IMR-90 (cell line): ENCODE measurements around the gene KAT2B. TPM values are rescaled to one million over a fixed set of nuclear protein-coding genes. Genes with fewer than 3 reads are reported as not detected.

Experiments used
- ATAC-seq: fragments of 200-7000 bp; cut with Tn5 transposase; 2 replicates; pipeline ENCODE4 v1.9.1; 2020; ENCODE audit warnings: low read depth, mild to moderate bottlenecking, moderate library complexity
- BruUV-seq: library from RNA; stranded (reverse); fragments of 400-500 nt; replicated peaks from 2 replicates; lab custom pipeline; 2021; lab: Mats Ljungman, UMichigan
- CTCF ChIA-PET: fragments of 300-600 bp; formaldehyde crosslinking; extraction: SDS; loops from one replicate; lab custom pipeline; 2021; ENCODE audit warnings: antibody characterized with exemption; lab: Yijun Ruan, JAX
- POLR2A ChIA-PET: fragments of 300-600 bp; sonication (Branson Sonifier 250); formaldehyde crosslinking; loops from one replicate; lab custom pipeline; 2022; ENCODE audit warnings: antibody characterized with exemption; ENCODE audit not compliant: unreplicated experiment; lab: Charles Lee
- DNase-seq: peaks from one replicate; pipeline ENCODE4 v3.0.0; 2013
- H2AFZ ChIP-seq: replicated peaks from 2 replicates; pipeline ENCODE3; 2013; ENCODE audit warnings: low read length, mild to moderate bottlenecking; ENCODE audit not compliant: poor library complexity
- H2AK5ac ChIP-seq: 2 replicates; pipeline ENCODE4 v1.6.1; 2013; ENCODE audit warnings: low read depth, low read length, inconsistent platforms
- H2AK9ac ChIP-seq: replicated peaks from 2 replicates; pipeline ENCODE3; 2013; ENCODE audit warnings: mild to moderate bottlenecking, low read depth, low read length, moderate library complexity; ENCODE audit not compliant: poor library complexity
- H2BK120ac ChIP-seq: 2 replicates; pipeline ENCODE4 v1.6.1; 2013; ENCODE audit warnings: low read depth, low read length, inconsistent platforms
- H2BK15ac ChIP-seq: 3 replicates; pipeline ENCODE4 v1.6.1; 2013; ENCODE audit warnings: low read depth, low read length, inconsistent platforms
- H2BK20ac ChIP-seq: 2 replicates; pipeline ENCODE4 v1.6.1; 2013; ENCODE audit warnings: low read depth, mild to moderate bottlenecking, inconsistent platforms, low read length, moderate library complexity
- H2BK5ac ChIP-seq: 2 replicates; pipeline ENCODE4 v1.6.1; 2013; ENCODE audit warnings: mild to moderate bottlenecking, low read depth, low read length, inconsistent platforms; ENCODE audit not compliant: poor library complexity, severe bottlenecking
- H3K14ac ChIP-seq: replicated peaks from 2 replicates; pipeline ENCODE4 v1.6.1; 2013; ENCODE audit warnings: low read depth, low read length, inconsistent platforms
- H3K18ac ChIP-seq: 2 replicates; pipeline ENCODE4 v1.6.1; 2013; ENCODE audit warnings: low read depth, low read length, control low read depth
- H3K23ac ChIP-seq: 2 replicates; pipeline ENCODE4 v1.6.1; 2013; ENCODE audit warnings: low read depth, low read length, inconsistent platforms
- H3K27ac ChIP-seq: 2 replicates; pipeline ENCODE4 v1.5.1; 2013; ENCODE audit warnings: mild to moderate bottlenecking, control low read depth, low read length; ENCODE audit not compliant: insufficient read depth
- H3K27me3 ChIP-seq: 2 replicates; pipeline ENCODE4 v1.6.1; 2013; ENCODE audit warnings: low read length; ENCODE audit not compliant: control insufficient read depth, insufficient read depth
- H3K36me3 ChIP-seq: 2 replicates; pipeline ENCODE4 v1.6.1; 2013; ENCODE audit warnings: low read length, mixed read lengths; ENCODE audit not compliant: control insufficient read depth, insufficient read depth
- H3K4ac ChIP-seq: 2 replicates; pipeline ENCODE4 v1.6.1; 2013; ENCODE audit warnings: low read depth, low read length, inconsistent platforms
- H3K4me1 ChIP-seq: 2 replicates; pipeline ENCODE4 v1.6.1; 2013; ENCODE audit warnings: low read length, mixed read lengths; ENCODE audit not compliant: control insufficient read depth, insufficient read depth
- H3K4me2 ChIP-seq: 2 replicates; pipeline ENCODE4 v1.6.1; 2013; ENCODE audit warnings: low read depth, mild to moderate bottlenecking, control low read depth, low read length, moderate library complexity
- H3K4me3 ChIP-seq: 2 replicates; pipeline ENCODE4 v1.5.1; 2013; ENCODE audit warnings: low read depth, mild to moderate bottlenecking, control low read depth, low read length, moderate library complexity; ENCODE audit not compliant: insufficient read depth
- H3K56ac ChIP-seq: 2 replicates; pipeline ENCODE4 v1.6.1; 2013; ENCODE audit warnings: low read length, inconsistent platforms; ENCODE audit not compliant: insufficient read depth; ENCODE audit errors: extremely low read depth
- H3K79me1 ChIP-seq, 2 experiments: 2 replicates each; pipeline ENCODE4 v1.6.1; 2013; ENCODE audit warnings: low read length in 2 of 2, inconsistent platforms in 1 of 2, low read depth in 1 of 2
- H3K9ac ChIP-seq: 2 replicates; pipeline ENCODE4 v1.6.1; 2013; ENCODE audit warnings: low read depth, low read length, control low read depth
- H3K9me1 ChIP-seq: 2 replicates; pipeline ENCODE4 v1.6.1; 2013; ENCODE audit warnings: low read length, inconsistent platforms; ENCODE audit not compliant: insufficient read depth
- H3K9me3 ChIP-seq: 2 replicates; pipeline ENCODE4 v1.6.1; 2013; ENCODE audit warnings: low read length; ENCODE audit not compliant: control insufficient read depth, insufficient read depth
- H4K20me1 ChIP-seq: 2 replicates; pipeline ENCODE4 v1.6.1; 2013; ENCODE audit warnings: low read length, inconsistent platforms; ENCODE audit not compliant: insufficient read depth
- H4K5ac ChIP-seq: 2 replicates; pipeline ENCODE4 v1.6.1; 2013; ENCODE audit warnings: mild to moderate bottlenecking, low read depth, low read length, control low read depth
- H4K8ac ChIP-seq, 2 experiments: 2 replicates each; pipeline ENCODE4 v1.6.1; 2013; ENCODE audit warnings: low read depth in 2 of 2, low read length in 2 of 2, control low read depth in 1 of 2, inconsistent platforms in 1 of 2
- H4K91ac ChIP-seq: 2 replicates; pipeline ENCODE4 v1.6.1; 2013; ENCODE audit warnings: low read depth, low read length, inconsistent platforms; ENCODE audit not compliant: insufficient read depth
- BHLHE40 ChIP-seq: fragments of 150-350 bp; IDR thresholded peaks from 2 replicates; pipeline ENCODE4 v1.6.1; 2016; ENCODE audit warnings: mild to moderate bottlenecking, low read depth, low read length
- CEBPB ChIP-seq: IDR thresholded peaks from 2 replicates; pipeline ENCODE4 v1.6.1; 2012; ENCODE audit warnings: low read depth, low read length, improper control_type of control experiment
- CHD1 ChIP-seq: IDR thresholded peaks from 2 replicates; pipeline ENCODE4 v1.6.1; 2012; ENCODE audit warnings: low read depth, low read length, improper control_type of control experiment
- CTCF ChIP-seq: conservative IDR thresholded peaks from 2 replicates; pipeline ENCODE4 v1.5.1; 2012; ENCODE audit warnings: mild to moderate bottlenecking, low read depth, low read length, improper control_type of control experiment
- ELK1 ChIP-seq: fragments of 150-350 bp; IDR thresholded peaks from 2 replicates; pipeline ENCODE4 v1.6.1; 2016; ENCODE audit warnings: low read depth, mild to moderate bottlenecking, low read length, moderate library complexity, borderline replicate concordance
- FOS ChIP-seq: fragments of 150-350 bp; IDR thresholded peaks from 2 replicates; pipeline ENCODE4 v1.6.1; 2016; ENCODE audit warnings: low read depth, low read length
- MAFK ChIP-seq: IDR thresholded peaks from 2 replicates; pipeline ENCODE4 v1.6.1; 2012; ENCODE audit warnings: low read depth, low read length, improper control_type of control experiment
- MAZ ChIP-seq: IDR thresholded peaks from 2 replicates; pipeline ENCODE4 v1.6.1; 2012; ENCODE audit warnings: low read depth, mild to moderate bottlenecking, low read length, improper control_type of control experiment, moderate library complexity, borderline replicate concordance
- MXI1 ChIP-seq: IDR thresholded peaks from 2 replicates; pipeline ENCODE4 v1.6.1; 2012; ENCODE audit warnings: low read depth, mild to moderate bottlenecking, low read length, moderate library complexity, borderline replicate concordance
- NFE2L2 ChIP-seq: fragments of 150-350 bp; IDR thresholded peaks from 2 replicates; pipeline ENCODE4 v1.6.1; 2016; ENCODE audit warnings: low read depth, mild to moderate bottlenecking, low read length
- POLR2A ChIP-seq: IDR thresholded peaks from 2 replicates; pipeline ENCODE4 v1.6.1; 2012; ENCODE audit warnings: mild to moderate bottlenecking, low read depth, low read length
- RAD21 ChIP-seq: IDR thresholded peaks from 2 replicates; pipeline ENCODE4 v1.6.1; 2012; ENCODE audit warnings: low read length, improper control_type of control experiment
- RCOR1 ChIP-seq: IDR thresholded peaks from 2 replicates; pipeline ENCODE4 v1.6.1; 2012; ENCODE audit warnings: mild to moderate bottlenecking, low read length, improper control_type of control experiment; ENCODE audit not compliant: insufficient replicate concordance
- RFX5 ChIP-seq: IDR thresholded peaks from 2 replicates; pipeline ENCODE4 v1.8.0; 2012; ENCODE audit warnings: low read depth, mild to moderate bottlenecking, low read length, moderate library complexity
- SMC3 ChIP-seq: fragments of 150-350 bp; IDR thresholded peaks from 2 replicates; pipeline ENCODE4 v1.6.1; 2016; ENCODE audit warnings: low read depth, mild to moderate bottlenecking, antibody characterized with exemption, low read length, moderate library complexity
- USF2 ChIP-seq: fragments of 150-350 bp; IDR thresholded peaks from 2 replicates; pipeline ENCODE4 v1.6.1; 2017; ENCODE audit warnings: mild to moderate bottlenecking, antibody characterized with exemption, low read length, low read depth
- WGBS, 2 experiments: methylation state at CpG; one replicate each; pipeline versions ENCODE4 v1.1.5 to v1.1.7; 2013; ENCODE audit warnings: missing lambda C conversion rate in 2 of 2; ENCODE audit not compliant: insufficient read length in 1 of 2; ENCODE audit errors: extremely low coverage in 2 of 2; 5-methylcytosine and 5-hydroxymethylcytosine counted together
- dilution Hi-C: fragments of 300-500 bp; cut with HindIII; formaldehyde crosslinking; loops from one replicate; pipeline ENCODE4 v1.14.3; 2018; ENCODE audit warnings: low sequenced_read_pairs; ENCODE audit not compliant: unreplicated experiment
- in situ Hi-C: fragments of 300-500 bp; cut with MboI; formaldehyde crosslinking; loops from 3 replicates; pipeline ENCODE4 v1.14.3; 2019; ENCODE audit warnings: low sequenced_read_pairs, inconsistent platforms, mixed read lengths
- intact Hi-C: fragments of 100-400 bp; cut with micrococcal nuclease; formaldehyde crosslinking; loops from 2 replicates; pipeline ENCODE4 v1.10.0; 2022
- polyA plus RNA-seq, 3 experiments: library from polyadenylated mRNA; depleted of rRNA; stranded (reverse); fragments of >200 nt; gene quantifications; 2 replicates each; pipeline ENCODE4 v1.2.3, GENCODE V29; 2012; ENCODE audit warnings: low replicate concordance in 1 of 3
- total RNA-seq: library from RNA; depleted of rRNA; stranded (reverse); fragments of >200 nt; gene quantifications from 2 replicates; pipeline ENCODE4 v1.2.3, GENCODE V29; 2012

Gene KAT2B
- total and polyA plus RNA-seq, 2 of the 4 experiments (the other 2 are of a cell fraction), result 2.0 to 2.2 TPM

GRCh38 chr3:20080956-20081554, 40.8 kb downstream of the KAT2B start:
- dilution Hi-C loops (no loop called here), intact Hi-C loops (no loop called here), in situ Hi-C loops (no loop called here)
- Histone ChIP-seq H3K14ac (no peak overlapping the region), H3K27me3 (no peaks in the 10 kb centered on the region), H2BK5ac (no peak overlapping the region), H3K27ac (no peak overlapping the region), H3K23ac (no peak overlapping the region), H3K9ac (no peak overlapping the region), H2BK20ac (no peak overlapping the region), H4K5ac (no peak overlapping the region), H3K4ac (no peak overlapping the region), H2BK15ac (no peak overlapping the region), H3K4me3 (no peak overlapping the region), H4K20me1 (no peaks in the 10 kb centered on the region), H3K9me1 (peaks cover 3% of the 10 kb centered on the region; the same call in 1 of the 2 replicates), H4K8ac (no peak overlapping the region), H2AFZ (peak overlapping the region; percentile 54), H3K56ac (no peak overlapping the region), H3K9me3 (no peaks in the 10 kb centered on the region), H2AK9ac (no peak overlapping the region), H3K79me1 (no peaks in the 10 kb centered on the region), H2AK5ac (no peak overlapping the region), H3K4me2 (no peak overlapping the region), H4K91ac (no peak overlapping the region), H3K18ac (no peak overlapping the region), H3K36me3 (no peaks in the 10 kb centered on the region), H2BK120ac (no peak overlapping the region), H3K4me1 (no peaks in the 10 kb centered on the region; the same call in 1 of the 2 replicates)
- BruUV-seq, result no TSS peak
- POLR2A ChIA-PET, result no interaction called here
- CTCF ChIA-PET, result no interaction called here
- TF ChIP-seq RCOR1 (no peak), MAFK (no peak), ELK1 (no peak), BHLHE40 (no peak), SMC3 (no peak), CHD1 (no peak), CEBPB (no peak), POLR2A (no peak), RAD21 (no peak), CTCF (no peak), MXI1 (no peak), USF2 (no peak), RFX5 (no peak), FOS (no peak), MAZ (no peak), NFE2L2 (no peak)
- WGBS, 2 experiments, result 52% methylated on average over 6 of the region's 8 CpGs; no CpG with 5 or more reads in 1 of the 2 experiments
- ATAC-seq (no peak), DNase-seq (peak; percentile 6)
